C4-2B (cell line): ENCODE data around the gene DAPK1.

Experiments used
- CTCF ChIP-seq: fragments of 450-650 bp; conservative IDR thresholded peaks from 2 replicates; pipeline ENCODE4 v1.5.1; 2017; ENCODE audit warnings: mild to moderate bottlenecking
- ZFX ChIP-seq: fragments of 450-650 bp; IDR thresholded peaks from 2 replicates; pipeline ENCODE4 v1.6.1; 2017

- no peak for TF ChIP-seq CTCF
- TF ChIP-seq ZFX: no peak
Observed at GRCh38 chr9:87481890-87482855, 15.5 kb upstream of the DAPK1 start.
